ENCODE measurements around the gene UGT2B17. TPM values are rescaled to one million over a fixed set of nuclear protein-coding genes. Genes with fewer than 3 reads are reported as not detected.
"Not testable (repeated sequence)": the region's sequence is repeated elsewhere in the genome, so short reads cannot be mapped to it uniquely, and the experiment has no call there.

Gene UGT2B17
- not detected in 2 replicates for total RNA-seq (2021)
- not detected for Bru-seq, nascent RNA
- BruChase-seq, experiment 1, labeled RNA remaining after a 2-hour chase, result not detected
- not detected for BruChase-seq, experiment 2, labeled RNA remaining after a 6-hour chase
- long read RNA-seq, result 0 reads

- ChIA-PET POLR2A (ENCODE audit: low non-redundant PET) (no interaction called here), CTCF (no interaction called here)
- Histone ChIP-seq H3K4me1 (ENCODE audit: insufficient read depth, low read length, poor library complexity, severe bottlenecking) (no peaks in the 10 kb centered on the region), H3K27me3 (replicated peaks; ENCODE audit: insufficient read depth, low read depth, low read length, poor library complexity) (no peaks in the 10 kb centered on the region), H3K27ac (ENCODE audit: low read depth, low read length, poor library complexity, severe bottlenecking) (no peak within 1 kb of the TSS), H3K4me3 (ENCODE audit: low read depth, low read length, poor library complexity, severe bottlenecking) (no peak within 1 kb of the TSS), H3K36me3 (ENCODE audit: insufficient read depth, low read length, poor library complexity, severe bottlenecking) (no peaks in the 10 kb centered on the region), H3K9me3 (ENCODE audit: low read depth, low read length, poor library complexity, severe bottlenecking) (no peaks in the 10 kb centered on the region)
- TF ChIP-seq EZH2 (IDR thresholded peaks at IDR 0.05; ENCODE audit: borderline replicate concordance, low read depth, low read length, poor library complexity, severe bottlenecking) (no peak), CTCF (conservative IDR thresholded peaks at IDR 0.05; ENCODE audit: low read depth, low read length) (no peak)
- no TSS peak for BruUV-seq (replicated peaks)
- intact Hi-C loops (cut with micrococcal nuclease; ENCODE audit: unreplicated experiment), result no loop called here
- DNase-seq (ENCODE audit: low spot score), result no peak
Measured at GRCh38 chr4:68576272-68577125, at the start of gene UGT2B17. Gene UGT2B17, minus strand, starts transcription at chr4:68576322. Its CDS starts 7,838 bp downstream, at chr4:68568484.

GRCh38 chr4:68622731-68623130 is 46.6 kb upstream of the UGT2B17 start:
- DNase-seq (ENCODE audit: low spot score); H3K4me3 ChIP-seq (ENCODE audit: low read depth, low read length, poor library complexity, severe bottlenecking); H3K36me3 ChIP-seq (ENCODE audit: insufficient read depth, low read length, poor library complexity, severe bottlenecking); intact Hi-C loops (cut with micrococcal nuclease; ENCODE audit: unreplicated experiment); BruUV-seq (replicated peaks); H3K27me3 ChIP-seq (replicated peaks; ENCODE audit: insufficient read depth, low read depth, low read length, poor library complexity); H3K9me3 ChIP-seq (ENCODE audit: low read depth, low read length, poor library complexity, severe bottlenecking); CTCF ChIA-PET; POLR2A ChIA-PET (ENCODE audit: low non-redundant PET); H3K27ac ChIP-seq (ENCODE audit: low read depth, low read length, poor library complexity, severe bottlenecking); H3K4me1 ChIP-seq (ENCODE audit: insufficient read depth, low read length, poor library complexity, severe bottlenecking): not testable (repeated sequence)

- ChIA-PET CTCF (no interaction called here), POLR2A (ENCODE audit: low non-redundant PET) (no interaction called here)
- H3K27me3 ChIP-seq (replicated peaks; ENCODE audit: insufficient read depth, low read depth, low read length, poor library complexity), result no peaks in the 10 kb centered on the region
Measured at GRCh38 chr4:68617003-68617698, 41.0 kb upstream of the UGT2B17 start.

More at GRCh38 chr4:68617003-68617698, 41.0 kb upstream of the UGT2B17 start:
- Histone ChIP-seq H3K4me1 (ENCODE audit: insufficient read depth, low read length, poor library complexity, severe bottlenecking) (no peaks in the 10 kb centered on the region), H3K4me3 (ENCODE audit: low read depth, low read length, poor library complexity, severe bottlenecking) (no peak overlapping the region), H3K9me3 (ENCODE audit: low read depth, low read length, poor library complexity, severe bottlenecking) (no peaks in the 10 kb centered on the region), H3K27ac (ENCODE audit: low read depth, low read length, poor library complexity, severe bottlenecking) (no peak overlapping the region), H3K36me3 (ENCODE audit: insufficient read depth, low read length, poor library complexity, severe bottlenecking) (no peaks in the 10 kb centered on the region)
- intact Hi-C loops (cut with micrococcal nuclease; ENCODE audit: unreplicated experiment), result no loop called here
- DNase-seq (ENCODE audit: low spot score), result no peak
- BruUV-seq (replicated peaks), result no TSS peak
- no peak for TF ChIP-seq CTCF (conservative IDR thresholded peaks at IDR 0.05; ENCODE audit: low read depth, low read length)
- TF ChIP-seq EZH2 (IDR thresholded peaks at IDR 0.05; ENCODE audit: borderline replicate concordance, low read depth, low read length, poor library complexity, severe bottlenecking), result no peak
